Fibroblast of pulmonary artery (primary cell): ENCODE measurements around the gene KIF13A.

Experiments used
- DNase-seq: peaks from one replicate; pipeline ENCODE4 v3.0.0-alpha.2; 2010; ENCODE audit warnings: low read depth
- H3K4me3 ChIP-seq: replicated peaks from 2 replicates; pipeline ENCODE4 v1.5.1; 2011; ENCODE audit warnings: low read depth, mild to moderate bottlenecking, control low read depth, low read length, moderate library complexity
- CTCF ChIP-seq: IDR thresholded peaks from 2 replicates; pipeline ENCODE4 v1.5.1; 2011; ENCODE audit warnings: mild to moderate bottlenecking, control low read depth, low read length, inconsistent platforms; ENCODE audit errors: missing control alignments

KIF13A gene

GRCh38 chr6:17872908-17873307, 114.5 kb downstream of the KIF13A start:
- H3K4me3 ChIP-seq = no peak overlapping the region
- TF ChIP-seq CTCF = no peak
- DNase-seq = no peak

- no peak for TF ChIP-seq CTCF
- no peak for DNase-seq
- H3K4me3 ChIP-seq = no peak overlapping the region
Observed at GRCh38 chr6:17871836-17872235, 115.6 kb downstream of the KIF13A start.

- no peak for DNase-seq
- TF ChIP-seq CTCF = no peak
- H3K4me3 ChIP-seq = no peak overlapping the region
Observed at GRCh38 chr6:17871189-17871519, 116.3 kb downstream of the KIF13A start.

- DNase-seq = peak; percentile 39
- no peak overlapping the region for H3K4me3 ChIP-seq
- no peak for TF ChIP-seq CTCF
Observed at GRCh38 chr6:17870300-17871188, 116.9 kb downstream of the KIF13A start.

- H3K4me3 ChIP-seq = no peak overlapping the region
- DNase-seq = no peak
- TF ChIP-seq CTCF = no peak
Observed at GRCh38 chr6:17869753-17870050, 117.7 kb downstream of the KIF13A start.

DNA sequence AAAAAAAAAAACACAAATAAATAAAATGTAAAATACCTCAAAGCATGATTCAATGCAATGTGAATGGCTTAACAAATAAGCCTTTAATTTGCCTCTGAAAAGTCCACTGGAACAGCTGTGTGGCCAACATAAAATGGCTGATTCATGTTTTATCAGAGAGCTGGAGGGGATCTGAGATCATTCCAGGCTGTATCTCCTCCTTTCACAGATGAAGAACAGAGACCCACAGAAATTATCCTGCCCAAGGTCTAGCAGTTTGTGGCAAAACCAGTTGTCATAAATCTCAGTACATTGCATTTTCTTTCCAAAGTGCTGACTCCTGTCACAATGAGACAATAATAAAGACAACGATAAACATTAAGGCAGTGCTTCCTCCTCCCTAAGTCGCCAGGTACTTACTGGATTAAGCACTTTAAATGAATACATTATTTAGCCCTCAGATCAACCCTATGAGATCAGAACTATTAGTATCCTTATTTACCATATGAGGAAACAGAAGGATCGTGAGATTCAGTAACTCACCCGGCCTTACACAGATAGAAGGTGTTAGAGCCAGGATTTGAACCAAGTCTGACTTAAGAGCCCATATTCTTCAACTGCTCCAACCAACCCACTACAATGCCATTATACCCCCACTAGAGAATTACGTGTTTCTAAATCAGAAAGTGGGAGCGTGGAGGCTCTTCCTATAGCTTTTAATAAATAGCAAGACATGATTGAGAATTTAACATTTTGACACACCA, 118.3 kb downstream of the KIF13A start:
- TF ChIP-seq CTCF = no peak
- H3K4me3 ChIP-seq = no peak overlapping the region
- DNase-seq = no peak
